Loucy (cell line): ENCODE data around the gene CACNA1S.

Experiments
- H2AFZ ChIP-seq: fragments of 200-600 bp; sonication (generic); 2 replicates; pipeline ENCODE4 v1.6.0; 2016; ENCODE audit warnings: antibody characterized with exemption, mild to moderate bottlenecking, low read length, moderate library complexity
- H3F3A ChIP-seq: fragments of 200-600 bp; 2 replicates; pipeline ENCODE4 v1.6.0; 2016; ENCODE audit warnings: antibody characterized with exemption, low read depth, mild to moderate bottlenecking
- H3K27me3 ChIP-seq: fragments of 200-600 bp; sonication (generic); 2 replicates; pipeline ENCODE4 v1.6.1; 2014; ENCODE audit warnings: low read length, mild to moderate bottlenecking; ENCODE audit not compliant: insufficient read depth, poor library complexity, severe bottlenecking
- H3K36me3 ChIP-seq: fragments of 200-600 bp; sonication (generic); 2 replicates; pipeline ENCODE4 v1.6.1; 2016; ENCODE audit warnings: low read length; ENCODE audit not compliant: insufficient read depth
- H3K4me1 ChIP-seq: fragments of 200-600 bp; sonication (generic); 2 replicates; pipeline ENCODE4 v1.5.1; 2014; ENCODE audit warnings: low read length, mild to moderate bottlenecking; ENCODE audit not compliant: insufficient read depth, poor library complexity, severe bottlenecking
- H3K4me2 ChIP-seq: fragments of 200-600 bp; sonication (generic); 2 replicates; pipeline ENCODE4 v1.6.0; 2014; ENCODE audit warnings: antibody characterized with exemption, low read length, low read depth, mild to moderate bottlenecking; ENCODE audit not compliant: poor library complexity, severe bottlenecking
- H3K4me3 ChIP-seq: fragments of 200-600 bp; sonication (generic); 2 replicates; pipeline ENCODE4 v1.5.1; 2014; ENCODE audit warnings: low read length, mild to moderate bottlenecking, mixed read lengths; ENCODE audit not compliant: poor library complexity, severe bottlenecking
- H3K79me2 ChIP-seq: fragments of 200-600 bp; sonication (generic); 2 replicates; pipeline ENCODE4 v1.6.1; 2014; ENCODE audit warnings: low read length; ENCODE audit not compliant: insufficient read depth
- H3K9ac ChIP-seq: fragments of 200-600 bp; sonication (generic); 2 replicates; pipeline ENCODE4 v1.6.0; 2014; ENCODE audit warnings: mild to moderate bottlenecking, low read depth, low read length, moderate library complexity; ENCODE audit not compliant: poor library complexity, severe bottlenecking
- H3K9me2 ChIP-seq: fragments of 200-600 bp; sonication (generic); replicated peaks from 2 replicates; pipeline ENCODE4 v1.6.1; 2016; ENCODE audit warnings: low read depth, low read length, mixed read lengths
- H3K9me3 ChIP-seq: fragments of 200-600 bp; sonication (generic); 2 replicates; pipeline ENCODE4 v1.6.1; 2014; ENCODE audit warnings: mild to moderate bottlenecking, antibody characterized with exemption, low read length, low read depth; ENCODE audit not compliant: insufficient read depth
- H4K20me1 ChIP-seq: fragments of 200-600 bp; sonication (generic); 2 replicates; pipeline ENCODE4 v1.6.0; 2014; ENCODE audit warnings: antibody characterized with exemption, low read length, mild to moderate bottlenecking; ENCODE audit not compliant: insufficient read depth, poor library complexity, severe bottlenecking
- CTCF ChIP-seq: fragments of 200-600 bp; sonication (generic); conservative IDR thresholded peaks from 2 replicates; pipeline ENCODE4 v1.5.1; 2014; ENCODE audit warnings: mild to moderate bottlenecking, antibody characterized with exemption, low read length
- EZH2phosphoT487 ChIP-seq: fragments of 200-600 bp; IDR thresholded peaks from 2 replicates; pipeline ENCODE4 v1.6.1; 2018; ENCODE audit warnings: antibody characterized with exemption, mild to moderate bottlenecking, moderate library complexity, borderline replicate concordance

Gene CACNA1S

GRCh38 chr1:201011616-201012015 is 100.6 kb downstream of the CACNA1S start:
- no peaks in the 10 kb centered on the region for H3K27me3 ChIP-seq
- H3F3A ChIP-seq, result no peaks in the 10 kb centered on the region
- TF ChIP-seq EZH2phosphoT487 (no peak), CTCF (no peak)
- H3K9ac ChIP-seq, result no peak overlapping the region
- H2AFZ ChIP-seq, result no peak overlapping the region
- no peak overlapping the region for H3K4me2 ChIP-seq
- peaks cover 12% of the 10 kb centered on the region; the same call in 1 of the 2 replicates for H3K36me3 ChIP-seq
- peaks cover 18% of the 10 kb centered on the region for H4K20me1 ChIP-seq
- no peak overlapping the region for H3K4me3 ChIP-seq
- no peaks in the 10 kb centered on the region for H3K9me2 ChIP-seq
- peaks cover 75% of the 10 kb centered on the region for H3K79me2 ChIP-seq
- H3K4me1 ChIP-seq, result peaks cover 34% of the 10 kb centered on the region
- H3K9me3 ChIP-seq, result no peaks in the 10 kb centered on the region

- Histone ChIP-seq H4K20me1 (peaks cover 18% of the 10 kb centered on the region), H3K79me2 (peaks cover 59% of the 10 kb centered on the region), H3K4me1 (peaks cover 19% of the 10 kb centered on the region), H3F3A (no peaks in the 10 kb centered on the region), H3K4me3 (no peak overlapping the region), H2AFZ (no peak overlapping the region), H3K4me2 (no peak overlapping the region), H3K27me3 (no peaks in the 10 kb centered on the region), H3K9ac (no peak overlapping the region), H3K9me2 (no peaks in the 10 kb centered on the region), H3K36me3 (peaks cover 25% of the 10 kb centered on the region; the same call in 1 of the 2 replicates), H3K9me3 (no peaks in the 10 kb centered on the region)
- TF ChIP-seq EZH2phosphoT487, result no peak
- no peak for TF ChIP-seq CTCF
Observed at GRCh38 chr1:201009962-201010645, 102.1 kb downstream of the CACNA1S start.

- Histone ChIP-seq H3K27me3 (no peaks in the 10 kb centered on the region), H3K4me3 (no peak overlapping the region), H2AFZ (no peak overlapping the region), H3K9me3 (no peaks in the 10 kb centered on the region), H3K79me2 (peaks cover 46% of the 10 kb centered on the region), H4K20me1 (peaks cover 18% of the 10 kb centered on the region), H3K9me2 (no peaks in the 10 kb centered on the region), H3K9ac (no peak overlapping the region), H3K4me2 (no peak overlapping the region), H3K36me3 (peaks cover 38% of the 10 kb centered on the region; the same call in 1 of the 2 replicates), H3K4me1 (peaks cover 12% of the 10 kb centered on the region), H3F3A (no peaks in the 10 kb centered on the region)
- TF ChIP-seq CTCF (no peak), EZH2phosphoT487 (no peak)
Observed at GRCh38 chr1:201008666-201009360, 103.4 kb downstream of the CACNA1S start.
